ENCODE results near the gene GJA4.

The GJA4 gene

GRCh38 chr1:34840426-34840825 lies 47.6 kb downstream of the GJA4 start:
- no peak for DNase-seq

- no peak for DNase-seq
These were observed 49.3 kb downstream of the GJA4 start for GRCh38 chr1:34842073-34842472.

- DNase-seq = no peak
These were observed 50.2 kb downstream of the GJA4 start for GRCh38 chr1:34842952-34843371.

GRCh38 chr1:34843392-34844251 lies 50.8 kb downstream of the GJA4 start:
- no peak for DNase-seq

- DNase-seq = no peak
These were observed 51.4 kb downstream of the GJA4 start for GRCh38 chr1:34844252-34844634.

All from suppressor macrophage treated with lipopolysaccharide for 4 hours (primary cell).